ENCODE results near the gene PGGHG.

Gene PGGHG

GRCh38 chr11:285021-285893 lies 3.7 kb upstream of the PGGHG start:
- peak; percentile 9 for DNase-seq

DNA sequence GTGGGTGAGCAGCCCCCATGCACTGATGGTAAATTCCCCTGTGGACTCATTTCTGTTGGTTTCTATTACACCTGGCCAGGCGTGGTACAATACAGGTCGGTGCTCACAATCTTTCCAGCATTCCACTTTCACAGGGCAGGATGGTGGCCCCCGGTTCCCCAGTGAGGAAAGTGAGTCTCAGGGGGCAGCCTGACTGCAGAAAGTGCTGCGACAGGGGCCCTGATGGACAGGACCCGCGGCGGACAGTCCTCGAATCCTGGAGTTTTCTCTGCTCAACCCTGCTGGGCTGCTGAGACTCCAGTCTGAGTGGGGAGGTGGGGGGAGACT lies 3.1 kb upstream of the PGGHG start:
- DNase-seq: no peak

DNA sequence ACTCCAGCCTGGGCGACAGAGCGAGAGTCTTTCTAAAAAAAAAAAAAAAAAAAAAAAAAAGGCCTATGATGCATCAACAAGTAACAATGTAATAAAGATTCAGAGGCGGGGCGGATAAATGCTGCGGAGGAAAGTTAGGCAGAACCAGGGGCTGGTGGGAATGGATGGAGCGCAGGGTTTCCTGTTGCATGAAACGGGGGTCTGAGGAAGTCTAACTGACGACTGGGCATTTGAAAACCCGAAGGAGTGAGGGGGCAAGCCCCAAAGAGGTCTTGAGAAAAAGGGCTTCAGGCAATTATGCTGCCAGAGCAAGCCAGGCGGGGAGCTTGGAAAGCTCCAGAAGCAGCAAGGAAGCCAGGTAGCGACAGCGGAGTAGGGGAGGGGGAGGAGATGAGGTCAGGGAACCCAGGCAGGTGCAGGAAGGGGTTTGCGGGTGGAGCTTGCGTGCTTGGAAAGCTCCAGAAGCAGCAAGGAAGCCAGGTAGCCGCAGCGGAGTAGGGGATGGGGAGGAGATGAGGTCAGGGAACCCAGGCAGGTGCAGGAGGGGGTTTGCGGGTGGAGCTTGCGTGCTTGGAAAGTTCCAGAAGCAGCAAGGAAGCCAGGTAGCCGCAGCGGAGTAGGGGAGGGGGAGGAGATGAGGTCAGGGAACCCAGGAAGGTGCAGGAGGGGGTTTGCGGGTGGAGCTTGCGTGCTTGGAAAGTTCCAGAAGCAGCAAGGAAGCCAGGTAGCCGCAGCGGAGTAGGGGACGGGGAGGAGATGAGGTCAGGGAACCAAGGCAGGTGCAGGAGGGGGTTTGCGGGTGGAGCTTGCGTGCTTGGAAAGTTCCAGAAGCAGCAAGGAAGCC lies 1.7 kb upstream of the PGGHG start:
- peak; percentile 30 for DNase-seq

GRCh38 chr11:287821-288477 lies 977 bp upstream of the PGGHG start:
- DNase-seq: no peak

DNA sequence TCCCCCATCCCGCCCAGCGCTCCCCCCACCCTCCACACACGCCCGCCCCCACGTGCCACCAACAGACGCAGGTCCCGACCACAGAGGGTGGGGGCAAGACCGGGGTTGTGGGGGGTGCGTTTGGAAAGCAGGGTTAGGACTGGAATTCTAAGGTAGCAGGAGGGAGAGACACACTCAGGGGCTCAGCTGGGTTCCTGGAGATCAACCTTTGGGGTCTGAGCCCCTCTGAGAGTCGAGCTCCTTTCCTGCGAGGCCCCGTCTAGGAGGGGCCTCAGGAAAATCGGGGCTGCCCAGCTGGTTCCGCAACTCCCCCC lies 429 bp downstream of the PGGHG start:
- no peak for DNase-seq

DNA sequence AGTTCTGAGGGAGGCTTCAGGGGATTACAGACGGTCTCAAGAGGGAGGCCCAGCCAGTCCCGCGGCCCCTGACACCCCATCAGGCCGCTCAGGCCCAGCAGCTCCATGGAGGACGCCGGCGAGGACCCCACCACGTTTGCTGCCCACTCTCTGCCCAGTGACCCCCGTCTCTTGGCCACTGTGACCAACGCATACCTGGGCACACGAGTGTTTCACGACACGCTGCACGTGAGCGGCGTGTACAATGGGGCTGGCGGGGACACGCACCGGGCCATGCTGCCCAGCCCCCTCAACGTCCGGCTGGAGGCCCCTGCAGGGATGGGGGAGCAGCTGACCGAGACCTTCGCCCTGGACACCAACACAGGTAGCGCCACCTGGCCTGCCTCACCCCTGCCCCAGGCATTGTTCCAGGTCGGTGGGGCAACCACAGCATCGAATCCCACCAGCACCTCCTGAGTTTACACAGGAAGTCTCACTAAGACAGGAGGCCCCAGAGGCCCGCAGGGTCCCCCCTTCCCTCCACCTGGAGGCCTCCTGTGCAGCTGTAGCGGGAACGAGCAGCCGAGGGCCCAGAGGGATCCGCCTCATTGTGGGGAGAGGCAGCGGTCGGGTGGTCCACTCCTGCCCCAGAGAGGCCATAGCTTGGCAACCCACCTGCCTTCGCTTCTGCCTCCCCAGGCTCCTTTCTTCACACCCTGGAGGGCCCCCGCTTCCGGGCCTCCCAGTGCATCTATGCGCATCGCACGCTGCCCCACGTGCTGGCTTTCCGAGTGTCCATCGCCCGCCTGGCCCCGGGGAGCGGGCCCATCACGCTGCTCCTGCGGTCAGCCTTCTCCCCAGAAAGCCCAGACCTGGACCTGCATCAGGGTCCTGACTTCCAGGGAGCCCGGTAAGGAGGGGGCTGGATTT lies 1.0 kb downstream of the PGGHG start:
- peak; percentile 42 for DNase-seq

DNA sequence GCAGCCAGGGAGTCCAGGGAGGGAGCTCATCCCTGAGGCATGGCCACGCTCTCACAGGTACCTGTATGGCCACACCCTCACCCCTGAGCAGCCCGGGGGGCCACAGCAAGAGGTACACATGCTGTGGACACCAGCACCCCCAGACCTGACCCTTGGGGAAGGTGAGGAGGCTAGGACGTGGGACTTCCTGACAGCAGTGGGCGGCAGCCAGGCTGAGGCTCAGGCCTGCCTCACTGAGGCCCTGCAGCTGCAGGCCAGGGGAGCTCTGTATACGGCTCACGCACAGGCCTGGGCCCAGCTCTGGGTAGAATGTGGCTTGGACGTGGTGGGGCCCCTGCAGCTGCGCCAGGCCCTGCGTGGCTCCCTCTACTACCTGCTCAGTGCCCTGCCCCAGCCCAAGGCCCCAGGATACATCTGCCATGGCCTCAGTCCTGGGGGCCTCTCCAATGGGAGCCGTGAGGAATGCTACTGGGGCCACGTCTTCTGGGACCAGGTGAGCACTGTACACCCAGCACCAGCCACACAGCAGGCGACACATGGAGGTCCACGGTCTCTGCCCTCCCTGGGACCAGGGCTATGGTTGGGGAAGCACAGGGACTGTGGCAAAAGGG lies 1.8 kb downstream of the PGGHG start:
- DNase-seq: peak; percentile 7

- DNase-seq: peak; percentile 3
Measured at GRCh38 chr11:291281-292210, 2.6 kb downstream of the PGGHG start.

DNA sequence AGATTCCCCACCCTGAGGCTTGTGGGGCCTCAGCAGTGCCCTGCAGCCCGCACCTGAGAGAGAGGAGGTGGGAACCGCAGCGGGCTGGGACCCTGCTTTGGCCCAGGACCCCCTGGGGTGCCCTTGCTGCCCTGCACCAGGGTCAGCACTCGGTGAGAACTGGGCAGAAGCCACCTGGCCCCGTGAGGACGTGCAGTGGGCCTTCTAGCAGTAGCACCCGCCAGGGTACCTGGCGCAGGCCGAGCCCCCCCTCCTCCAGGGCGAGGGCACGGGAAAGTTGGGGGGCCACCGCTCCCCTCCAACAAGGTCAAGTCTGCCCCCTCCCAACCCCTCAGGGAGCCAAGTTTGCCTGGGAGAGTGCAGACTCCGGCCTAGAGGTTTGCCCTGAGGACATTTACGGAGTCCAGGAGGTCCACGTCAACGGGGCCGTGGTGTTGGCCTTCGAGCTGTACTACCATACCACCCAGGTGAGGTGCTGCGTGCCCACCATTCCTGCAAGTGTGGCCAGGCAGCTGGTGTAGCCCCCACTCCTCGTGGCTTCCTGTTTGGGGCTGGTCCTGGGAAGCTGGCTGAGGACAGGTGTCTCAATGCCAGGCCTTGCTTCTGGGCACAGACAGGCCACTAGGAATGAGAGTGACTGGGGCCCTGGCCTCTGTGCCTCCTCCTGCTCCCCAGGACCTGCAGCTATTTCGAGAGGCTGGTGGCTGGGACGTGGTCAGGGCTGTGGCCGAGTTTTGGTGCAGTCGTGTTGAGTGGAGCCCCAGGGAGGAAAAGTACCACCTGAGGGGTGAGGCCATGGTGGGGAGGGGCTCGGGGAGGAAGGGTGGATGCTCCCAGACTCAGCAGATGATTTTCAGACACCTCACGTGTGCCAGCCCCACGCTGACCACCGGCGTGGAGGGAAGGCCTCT lies 3.5 kb downstream of the PGGHG start:
- no peak for DNase-seq

DNA sequence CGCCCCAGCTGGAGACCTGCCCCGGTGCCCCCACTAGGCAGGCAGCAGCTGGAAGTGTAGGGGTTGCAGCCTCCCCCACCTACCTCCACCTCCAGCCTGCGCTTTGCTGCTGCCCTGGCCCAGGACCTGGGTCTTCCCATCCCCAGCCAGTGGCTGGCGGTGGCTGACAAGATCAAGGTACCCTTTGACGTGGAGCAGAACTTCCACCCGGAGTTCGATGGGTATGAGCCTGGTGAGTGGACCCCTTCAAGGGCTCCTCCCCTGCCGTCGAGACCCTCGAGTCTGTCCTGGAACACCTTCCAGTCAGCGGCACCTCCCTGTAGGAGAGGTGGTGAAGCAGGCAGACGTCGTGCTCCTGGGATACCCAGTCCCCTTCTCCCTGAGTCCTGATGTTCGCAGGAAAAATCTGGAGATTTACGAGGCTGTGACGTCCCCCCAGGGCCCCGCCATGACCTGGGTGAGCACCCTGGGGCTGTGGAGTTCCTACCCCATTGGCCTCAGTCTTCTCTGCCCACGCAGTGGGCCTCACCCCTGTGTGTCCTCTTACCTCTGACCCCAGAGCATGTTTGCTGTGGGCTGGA lies 4.4 kb downstream of the PGGHG start:
- no peak for DNase-seq

- DNase-seq: no peak
Measured at GRCh38 chr11:293852-294661, 5.1 kb downstream of the PGGHG start.

GRCh38 chr11:294780-295179 lies 5.9 kb downstream of the PGGHG start:
- no peak for DNase-seq

DNA sequence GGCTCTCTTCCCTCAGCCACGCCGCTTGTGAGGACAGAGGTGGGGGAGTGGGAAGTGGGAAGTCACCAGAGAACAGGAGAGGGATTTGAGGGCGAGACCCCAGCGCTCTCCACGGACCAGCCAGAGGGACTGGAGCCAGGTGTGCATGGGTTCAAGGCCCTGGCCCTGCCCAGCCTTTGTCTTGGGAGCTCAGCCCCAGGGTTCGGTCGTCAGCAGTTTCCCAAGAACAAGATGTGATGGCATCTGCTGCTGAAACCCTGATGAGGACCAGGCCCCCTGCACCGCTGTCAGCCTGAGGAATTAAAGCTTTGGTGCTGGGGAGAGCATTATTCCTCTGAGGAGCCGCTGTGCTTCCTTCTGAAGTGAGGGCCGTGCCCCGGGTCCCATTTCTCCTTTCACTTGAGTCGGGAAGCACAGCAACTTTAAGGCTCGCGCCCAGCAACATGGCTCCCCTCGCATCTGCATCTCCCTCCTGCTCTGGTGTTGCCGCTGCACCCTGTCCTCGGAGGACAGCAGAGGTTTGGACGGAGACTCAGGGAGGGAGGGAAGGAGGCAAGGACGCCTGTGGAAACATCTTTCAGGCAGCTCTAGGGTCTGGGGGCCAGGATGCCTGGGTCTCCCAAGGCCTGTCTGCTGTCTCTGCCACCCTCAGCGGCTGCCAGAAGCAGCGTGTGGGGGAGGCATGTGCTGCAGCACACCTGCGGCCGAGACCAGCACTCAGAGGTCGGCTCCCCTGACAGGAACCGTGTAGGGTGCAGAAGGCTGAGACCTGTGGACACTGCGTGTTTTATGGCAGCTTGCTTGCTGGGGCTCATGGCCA lies 6.6 kb downstream of the PGGHG start:
- DNase-seq: no peak

DNA sequence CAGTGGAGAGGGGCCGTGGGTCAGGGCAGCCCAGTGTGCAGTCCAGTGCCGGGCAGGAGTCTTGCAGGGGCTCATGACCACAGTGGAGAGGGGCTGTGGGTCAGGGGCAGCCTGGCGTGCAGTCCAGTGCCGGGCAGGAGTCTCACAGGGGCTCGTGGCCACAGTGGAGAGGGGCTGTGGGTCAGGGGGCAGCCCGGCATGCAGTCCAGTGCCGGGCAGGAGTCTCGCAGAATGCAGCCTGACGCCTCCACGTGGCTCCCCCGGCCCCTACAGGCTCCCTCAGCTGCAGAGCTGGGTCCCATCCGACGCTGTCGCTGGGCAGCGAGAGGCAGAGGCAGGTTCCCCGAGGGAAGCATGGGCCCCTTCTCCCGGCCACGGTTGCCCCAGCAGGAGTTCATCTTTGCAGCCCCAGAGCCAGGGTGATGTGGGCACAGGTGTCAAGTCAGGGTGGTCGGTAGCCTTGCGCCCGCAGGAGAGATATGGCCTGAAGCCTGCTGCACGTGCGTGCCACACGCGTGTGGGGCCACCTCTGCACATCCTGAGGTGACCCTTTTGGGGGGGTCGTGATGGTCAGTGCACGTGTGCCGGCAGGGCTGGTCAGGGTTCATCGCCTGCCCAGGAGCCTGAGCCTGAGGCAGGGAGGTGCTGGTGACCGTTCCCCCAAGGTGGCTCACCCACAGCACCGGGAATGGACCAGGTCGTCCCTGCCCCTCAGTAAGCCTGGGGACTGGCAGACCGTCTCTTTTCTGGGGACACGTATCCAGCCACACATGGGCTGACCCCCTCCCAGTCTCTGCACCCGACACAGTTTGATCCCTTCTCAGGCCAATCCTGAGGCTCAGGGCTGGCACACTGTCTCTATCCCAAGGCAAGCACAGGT lies 7.5 kb downstream of the PGGHG start:
- no peak for DNase-seq

- no peak for DNase-seq
Measured at GRCh38 chr11:297051-297585, 8.2 kb downstream of the PGGHG start.

Measured in right kidney (tissue), 1 donor.